Measurements from ENCODE around the gene B3GNT3.

Gene B3GNT3

GRCh38 chr19:17758515-17758914, 36.4 kb upstream of the B3GNT3 start:
- TF ChIP-seq ZFX (IDR thresholded peaks at IDR 0.05; ENCODE audit: borderline replicate concordance) = no peak
- TF ChIP-seq CTCF (IDR thresholded peaks at IDR 0.05) = no peak
- H3K27ac ChIP-seq = no peak overlapping the region

GRCh38 chr19:17761148-17761547, 33.8 kb upstream of the B3GNT3 start:
- H3K27ac ChIP-seq = no peak overlapping the region
- TF ChIP-seq CTCF (IDR thresholded peaks at IDR 0.05) (no peak), ZFX (IDR thresholded peaks at IDR 0.05; ENCODE audit: borderline replicate concordance) (no peak)

- TF ChIP-seq ZFX (IDR thresholded peaks at IDR 0.05; ENCODE audit: borderline replicate concordance) (no peak), CTCF (IDR thresholded peaks at IDR 0.05) (no peak)
- peak overlapping the region; percentile 88 for H3K27ac ChIP-seq
Measured at GRCh38 chr19:17762505-17763229, 32.3 kb upstream of the B3GNT3 start.

- no peak for TF ChIP-seq CTCF (IDR thresholded peaks at IDR 0.05)
- no peak for TF ChIP-seq ZFX (IDR thresholded peaks at IDR 0.05; ENCODE audit: borderline replicate concordance)
- H3K27ac ChIP-seq = peak overlapping the region; percentile 67; the same call in 1 of the 2 replicates
Measured at GRCh38 chr19:17764348-17764747, 30.6 kb upstream of the B3GNT3 start.

- peak overlapping the region; percentile 67 for H3K27ac ChIP-seq
Measured at GRCh38 chr19:17765069-17765618, 29.8 kb upstream of the B3GNT3 start.

GRCh38 chr19:17766543-17767131, 28.3 kb upstream of the B3GNT3 start:
- peak overlapping the region; percentile 67 for H3K27ac ChIP-seq
- TF ChIP-seq ZFX (IDR thresholded peaks at IDR 0.05; ENCODE audit: borderline replicate concordance) (no peak), CTCF (IDR thresholded peaks at IDR 0.05) (peak; percentile 98)

More at GRCh38 chr19:17765069-17765618, 29.8 kb upstream of the B3GNT3 start:
- TF ChIP-seq ZFX (IDR thresholded peaks at IDR 0.05; ENCODE audit: borderline replicate concordance) (no peak), CTCF (IDR thresholded peaks at IDR 0.05) (no peak)

- H3K27ac ChIP-seq = no peak overlapping the region
- TF ChIP-seq CTCF (IDR thresholded peaks at IDR 0.05) (no peak), ZFX (IDR thresholded peaks at IDR 0.05; ENCODE audit: borderline replicate concordance) (no peak)
Measured at GRCh38 chr19:17767559-17767958, 27.4 kb upstream of the B3GNT3 start.
